NCI-H2029 (cell line): Measurements from ENCODE around the gene BBS4.
"Not testable (repeated sequence)": the region's sequence is repeated elsewhere in the genome, so short reads cannot be mapped to it uniquely, and the experiment has no call there.

Experiments used
- DNase-seq: peaks from one replicate; lab custom pipeline; 2025; lab: John Stamatoyannopoulos, UW

The BBS4 gene

GRCh38 chr15:72698938-72699337, 12.9 kb downstream of the BBS4 start:
- DNase-seq: no peak

GRCh38 chr15:72700076-72700475, 14.1 kb downstream of the BBS4 start:
- DNase-seq: no peak

- DNase-seq: no peak
Observed at GRCh38 chr15:72706266-72706665, 20.3 kb downstream of the BBS4 start.

DNA sequence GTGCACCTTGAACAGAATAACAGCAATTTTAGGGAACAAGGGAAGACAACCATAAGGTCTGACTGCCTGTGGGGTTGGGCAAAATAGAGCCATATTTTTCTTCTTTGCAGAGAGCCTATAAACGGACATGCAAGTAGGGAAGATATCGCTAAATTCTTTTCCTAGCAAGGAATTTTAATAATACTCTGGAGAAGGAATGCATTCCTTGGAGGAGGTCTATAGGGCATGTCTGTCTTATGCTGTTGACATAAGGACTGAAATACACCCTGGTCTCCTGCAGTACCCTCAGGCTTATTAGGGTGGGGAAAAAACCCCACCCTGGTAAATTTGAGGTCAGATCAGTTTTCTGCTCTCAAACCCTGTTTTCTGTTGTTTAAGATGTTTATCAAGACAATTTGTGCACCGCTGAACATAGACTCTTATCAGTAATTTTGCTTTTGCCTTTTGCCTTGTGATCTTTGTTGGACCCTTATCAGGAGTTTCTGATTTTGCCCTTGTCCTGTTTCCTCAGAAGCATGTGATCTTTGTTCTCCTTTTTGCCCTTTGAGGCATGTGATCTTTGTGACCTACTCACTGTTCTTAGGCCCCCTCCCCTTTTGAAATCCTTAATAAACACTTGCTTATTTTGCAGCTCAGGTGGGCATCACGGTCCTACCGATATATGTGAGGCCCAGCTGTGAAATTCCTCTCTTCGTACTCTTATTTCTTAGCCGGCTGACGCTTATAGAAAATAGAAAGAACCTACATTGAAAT, 22.7 kb downstream of the BBS4 start:
- DNase-seq: not testable (repeated sequence)

DNA sequence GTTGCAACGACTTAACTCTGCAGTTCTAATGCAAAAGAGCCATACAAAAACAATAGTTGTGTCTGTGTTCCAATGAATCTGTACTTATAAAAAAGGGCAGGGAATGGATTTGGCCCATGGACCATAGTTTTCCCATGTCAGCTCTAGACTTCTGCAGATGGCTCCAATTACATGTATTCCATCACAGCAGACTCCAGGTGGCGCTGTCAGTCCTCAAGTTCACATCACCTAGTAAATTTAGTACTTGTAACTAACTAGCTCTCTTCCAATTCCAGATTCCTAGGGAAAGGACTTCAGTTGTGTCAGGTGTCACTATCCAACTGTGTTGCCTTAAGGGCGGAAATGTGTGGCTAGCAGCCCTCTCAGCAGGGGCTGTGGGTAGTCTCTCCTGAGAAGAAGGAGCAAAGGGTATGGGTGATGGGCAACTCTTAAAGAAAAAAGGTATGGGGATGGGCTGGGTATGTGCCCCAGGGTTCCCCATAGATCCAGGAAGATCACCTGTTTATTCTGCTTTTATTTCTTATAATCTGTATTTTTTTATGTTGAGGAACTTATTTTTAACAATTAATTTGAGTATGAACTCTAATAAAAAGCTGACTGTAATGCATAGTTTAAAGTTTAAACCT, 36.2 kb downstream of the BBS4 start:
- DNase-seq: no peak

DNA sequence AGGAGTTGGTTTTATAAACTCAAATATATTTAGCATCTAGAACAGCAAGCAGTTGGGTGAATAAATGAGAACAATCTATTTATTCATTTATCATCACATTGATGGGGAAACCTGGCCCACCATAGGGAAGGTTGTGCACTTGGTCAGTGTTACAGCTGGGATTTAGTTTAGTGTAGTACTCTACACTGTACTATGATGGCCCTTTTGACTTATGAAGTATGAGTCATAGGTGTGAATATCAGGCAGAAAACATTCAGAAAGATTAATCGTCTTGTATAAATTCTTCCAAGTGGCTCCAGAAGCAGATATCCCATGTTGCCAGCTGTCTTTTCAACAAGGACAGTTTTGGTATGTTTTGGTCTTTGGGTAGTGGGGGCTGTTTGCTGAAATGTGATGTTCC, 38.0 kb downstream of the BBS4 start:
- DNase-seq: no peak

DNA sequence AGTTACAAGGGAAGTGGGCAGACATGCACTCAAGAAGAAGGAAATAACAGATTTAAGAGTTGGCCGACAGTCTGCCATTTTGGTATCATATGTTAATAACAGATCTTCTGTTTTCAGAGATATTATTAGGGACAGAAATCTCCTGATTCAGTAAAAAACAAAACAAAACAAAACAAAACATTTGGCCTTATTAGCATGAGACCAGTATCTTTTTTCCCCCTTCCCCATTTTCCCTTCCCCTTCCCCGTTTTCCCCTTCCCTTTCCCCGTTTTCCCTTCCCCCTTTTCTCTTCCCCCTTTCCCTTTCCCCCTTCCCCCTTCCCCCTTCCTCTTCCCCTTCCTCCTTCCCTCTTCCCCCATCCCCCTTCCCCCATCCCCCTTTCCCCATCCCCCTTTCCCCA, 39.4 kb downstream of the BBS4 start:
- no peak for DNase-seq

DNA sequence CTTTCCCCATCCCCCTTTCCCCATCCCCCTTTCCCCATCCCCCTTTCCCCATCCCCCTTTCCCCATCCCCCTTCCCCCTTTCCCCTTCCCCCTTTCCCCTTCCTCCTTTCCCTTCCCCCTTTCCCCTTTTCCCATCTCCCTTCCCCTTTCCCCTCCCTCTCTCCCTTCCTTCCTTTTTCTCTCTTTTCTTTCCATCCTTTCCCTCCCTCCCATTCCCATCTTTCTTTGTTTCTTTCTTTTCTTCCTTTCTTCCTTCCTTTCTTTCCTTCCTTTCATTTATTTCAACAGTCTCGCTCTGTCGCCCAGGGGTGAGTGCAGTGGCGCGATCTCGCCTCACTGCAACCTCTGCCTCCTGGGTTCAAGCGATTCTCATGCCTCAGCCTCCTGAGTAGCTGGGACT, 39.8 kb downstream of the BBS4 start:
- not testable (repeated sequence) for DNase-seq

GRCh38 chr15:72727154-72727553, 41.1 kb downstream of the BBS4 start:
- DNase-seq: no peak

DNA sequence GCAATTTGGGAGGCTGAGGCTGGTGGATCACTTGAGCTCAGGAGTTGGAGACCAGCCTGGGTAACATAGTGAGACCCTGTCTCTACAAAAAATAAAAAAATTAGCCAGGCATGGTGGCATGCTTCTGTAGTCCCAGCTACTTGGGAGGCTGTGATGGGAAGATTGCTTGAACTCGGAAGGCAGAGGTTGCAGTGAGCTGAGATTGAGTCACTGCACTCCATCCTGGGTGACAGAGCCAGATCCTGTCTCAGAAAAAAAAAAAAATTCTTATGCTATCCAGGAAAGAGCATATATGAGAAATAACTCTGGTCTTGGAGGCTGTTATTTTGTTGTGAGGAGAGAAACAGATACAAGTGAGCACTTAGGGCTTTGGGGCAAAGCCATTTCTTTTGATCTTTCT, 42.2 kb downstream of the BBS4 start:
- DNase-seq: not testable (repeated sequence)

DNA sequence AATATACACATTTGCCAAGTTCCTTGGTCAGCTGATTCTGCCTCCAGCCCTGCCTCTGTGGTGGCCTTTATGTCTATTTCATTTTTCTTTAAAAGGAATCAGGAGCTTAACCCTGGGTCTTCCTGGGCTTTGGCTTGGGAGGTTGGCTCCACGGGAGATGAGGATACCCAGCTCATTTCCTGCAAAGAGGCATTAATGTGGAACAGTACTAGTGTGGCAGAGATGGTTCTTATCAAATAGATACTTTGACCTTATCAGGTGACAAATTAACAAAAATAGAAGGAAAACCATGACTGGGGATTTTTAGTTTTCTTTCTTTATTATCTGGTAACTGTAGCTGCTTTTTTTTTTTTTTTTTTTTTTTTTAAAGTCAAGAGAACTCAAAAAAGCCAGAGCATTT, 42.8 kb downstream of the BBS4 start:
- DNase-seq: no peak

- no peak for DNase-seq
Observed at GRCh38 chr15:72732086-72732485, 46.1 kb downstream of the BBS4 start.

DNA sequence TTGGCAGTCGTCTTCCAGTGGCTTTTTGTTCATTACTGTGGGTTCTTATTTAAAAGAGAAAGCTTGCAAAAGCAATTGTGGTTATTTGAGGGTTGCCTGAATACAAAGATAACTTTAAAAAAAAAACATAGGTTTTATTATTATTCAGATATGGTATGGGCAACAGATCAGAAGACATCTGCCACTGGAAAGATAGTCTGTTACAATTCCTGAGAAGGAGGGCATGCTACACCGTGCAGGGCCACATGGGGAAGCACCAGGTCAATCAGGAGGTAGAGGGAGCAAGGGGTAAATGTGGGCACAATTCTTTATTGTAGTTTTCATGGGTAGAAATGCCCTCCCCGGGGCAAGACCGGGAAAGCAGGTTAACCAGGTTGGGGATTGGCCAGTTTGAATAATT, 46.5 kb downstream of the BBS4 start:
- DNase-seq: no peak

GRCh38 chr15:72733941-72734738, 48.1 kb downstream of the BBS4 start:
- no peak for DNase-seq

- no peak for DNase-seq
Observed at GRCh38 chr15:72735111-72735510, 49.1 kb downstream of the BBS4 start.

DNA sequence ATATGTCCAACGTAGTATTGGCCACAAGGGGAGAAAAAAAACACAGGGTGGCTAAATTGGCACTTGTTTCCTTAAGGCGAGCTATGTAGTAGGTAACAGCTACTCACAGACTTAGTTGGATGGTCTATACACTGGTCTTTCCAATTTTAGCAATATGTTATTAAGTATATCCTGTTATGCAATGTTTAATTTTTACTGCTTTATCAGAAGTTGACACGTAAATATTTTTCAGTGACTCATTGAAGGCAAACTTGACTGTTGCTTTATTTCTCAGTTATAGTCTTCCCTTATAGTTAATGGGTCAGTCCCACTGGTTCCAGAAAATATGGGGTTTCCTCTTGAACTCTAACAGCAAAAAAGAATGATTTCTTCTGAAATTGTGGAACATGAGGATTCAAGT, 51.1 kb downstream of the BBS4 start:
- DNase-seq: no peak

- no peak for DNase-seq
Observed at GRCh38 chr15:72737723-72738122, 51.7 kb downstream of the BBS4 start.

- DNase-seq: no peak
Observed at GRCh38 chr15:72740219-72740618, 54.2 kb downstream of the BBS4 start.

DNA sequence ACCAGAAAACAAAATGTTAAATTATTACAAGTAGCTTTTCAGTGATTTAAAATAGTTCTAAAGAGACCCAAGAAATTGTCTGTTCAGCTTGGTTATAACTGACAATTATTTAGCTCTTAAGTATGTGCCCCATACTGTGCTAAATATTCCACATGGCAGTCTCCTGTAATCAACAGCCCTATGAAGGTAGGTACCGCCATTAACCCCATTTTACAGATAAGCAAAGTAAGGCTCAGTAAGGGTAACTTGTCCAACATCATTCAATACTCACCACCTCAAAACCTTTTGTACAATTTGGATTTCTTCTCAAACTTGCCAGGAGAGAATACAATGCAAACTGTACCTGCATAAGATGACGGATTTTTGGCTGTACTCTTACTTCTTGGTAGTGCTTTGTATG, 63.7 kb downstream of the BBS4 start:
- no peak for DNase-seq

DNA sequence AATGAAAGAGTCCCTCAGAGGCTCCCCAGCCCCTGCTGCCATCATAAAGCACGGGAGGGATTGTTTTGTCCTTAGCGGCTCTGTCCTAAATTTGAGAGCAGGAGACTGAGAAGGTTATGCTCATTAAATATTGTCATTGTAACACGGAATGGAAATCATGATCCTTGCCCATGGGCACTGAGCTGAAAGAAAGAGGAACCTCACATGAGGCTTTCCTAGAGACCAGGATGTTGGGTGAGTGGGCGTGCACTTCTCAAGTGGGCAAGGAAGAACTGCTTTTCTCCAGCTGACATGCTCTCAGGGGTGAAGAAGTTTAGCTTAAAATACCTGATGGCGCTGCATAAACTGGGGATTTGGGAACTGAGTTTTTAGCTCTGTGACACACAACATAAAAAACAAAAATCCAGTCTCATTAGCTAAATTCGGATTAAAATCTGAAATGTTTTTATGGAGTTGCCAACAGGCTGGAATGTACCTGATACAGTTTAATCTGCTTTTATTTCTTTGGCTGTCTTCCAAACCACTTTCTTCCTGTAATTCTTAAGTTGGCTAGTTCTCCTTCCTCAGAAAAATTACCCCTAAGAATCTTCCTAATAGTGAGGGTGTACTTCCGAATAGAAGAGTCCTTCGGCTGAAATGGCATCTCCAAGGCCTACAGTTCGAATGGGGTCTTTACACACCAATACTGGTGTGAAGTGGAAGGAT, 65.9 kb downstream of the BBS4 start:
- DNase-seq: no peak

DNA sequence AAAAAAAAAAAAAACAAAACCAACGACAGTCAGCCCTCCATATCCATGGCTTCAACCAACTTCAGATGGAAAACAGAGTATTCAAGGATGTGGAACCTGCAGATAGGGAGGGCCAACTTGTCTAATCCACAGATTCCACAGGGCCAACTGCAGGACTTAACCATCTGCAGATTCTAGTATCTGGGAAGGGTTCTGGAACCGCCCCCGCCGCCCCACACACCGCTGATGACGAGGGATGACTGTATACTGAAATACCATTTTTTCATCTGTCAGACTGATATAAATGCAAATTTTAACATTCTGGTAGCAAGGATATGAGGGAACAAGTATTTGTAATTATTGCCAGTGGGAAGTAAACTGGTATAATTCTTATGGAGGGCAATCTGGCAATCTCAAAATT, 68.1 kb downstream of the BBS4 start:
- no peak for DNase-seq

DNA sequence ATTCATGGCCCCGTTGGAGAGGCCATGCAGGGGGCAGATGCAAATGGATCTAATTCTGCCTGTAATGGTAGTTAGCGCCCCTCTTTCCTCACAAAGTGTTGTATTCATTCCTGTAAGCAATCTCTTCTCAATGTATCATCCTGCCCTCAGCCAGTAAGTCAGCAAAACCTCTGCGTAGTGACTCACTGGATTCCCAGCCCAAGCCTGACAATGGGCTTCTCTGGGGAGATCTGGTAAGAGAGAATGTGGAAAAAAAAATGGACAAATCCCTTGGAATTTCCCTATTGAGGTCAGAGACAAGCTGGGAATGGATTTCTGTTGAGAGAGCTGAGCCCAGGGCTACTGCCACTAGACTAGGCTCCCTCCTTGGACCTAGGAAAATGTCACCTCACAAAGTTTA, 72.2 kb downstream of the BBS4 start:
- no peak for DNase-seq
